Stimulated activated CD8-positive, alpha-beta memory T cell treated with anti-CD3 and anti-CD28 coated beads, Interleukin-4, amount 100 ng/mL, for 48 hours (primary cell): ENCODE measurements around the gene SNAPC2.

Experiments
- DNase-seq: peaks from one replicate; pipeline ENCODE4 v3.0.0-alpha.2; 2020

Gene SNAPC2

DNA sequence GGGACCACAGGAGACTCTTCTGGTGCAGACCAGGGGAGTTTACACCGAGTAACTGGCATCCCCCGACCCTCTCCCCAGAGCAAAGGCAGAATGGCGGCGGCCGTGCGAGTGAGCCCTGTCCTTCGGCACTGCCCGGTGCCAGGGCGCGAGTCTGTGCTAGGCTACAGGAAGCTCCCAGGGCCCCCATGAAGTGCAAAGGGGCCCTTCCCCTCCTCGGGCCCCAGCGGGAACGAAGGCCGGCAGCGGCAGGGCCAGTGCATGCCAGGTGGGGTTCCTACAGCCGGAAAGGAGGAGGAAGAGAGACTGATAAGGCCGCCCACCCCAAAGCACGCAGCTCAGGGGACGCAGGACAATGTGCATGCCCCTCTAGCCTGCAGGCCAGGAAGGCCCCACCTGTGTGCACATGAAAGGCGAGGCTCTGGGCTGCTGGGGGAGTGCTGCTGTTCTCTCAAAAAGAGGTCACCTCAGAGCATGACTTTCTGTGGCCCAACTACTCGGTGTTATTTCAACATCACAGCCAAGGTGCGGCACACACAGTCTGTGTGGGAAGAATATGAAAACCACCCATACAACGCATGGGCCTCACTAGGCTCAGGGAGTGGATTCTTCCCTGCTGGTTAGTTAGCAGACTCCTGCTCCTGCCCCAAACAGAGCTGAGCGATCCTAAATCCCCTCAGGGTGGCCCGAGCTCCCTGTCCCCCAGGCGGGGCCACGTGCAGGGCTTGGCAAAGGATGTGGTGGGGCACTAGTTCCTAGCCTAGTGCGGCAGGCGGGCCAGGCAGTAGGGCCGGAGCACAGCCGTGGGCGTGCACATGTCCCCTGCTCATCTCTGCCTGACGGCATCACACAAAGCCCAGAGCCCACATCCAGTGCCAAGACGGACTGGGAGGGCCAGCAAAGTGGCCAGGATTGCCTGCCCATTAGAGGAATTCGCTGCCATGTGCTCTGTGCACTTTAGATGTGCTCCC lies 51.7 kb downstream of the SNAPC2 start:
- no peak for DNase-seq
